Activated CD4-positive, alpha-beta T cell treated with anti-CD3 and anti-CD28 coated beads, Interleukin-2, amount 10 ng/mL, durations not matched to agents 7 days and 5 days (primary cell): Measurements from ENCODE around the gene COLEC12. TPM values are rescaled to one million over a fixed set of nuclear protein-coding genes. Genes with fewer than 3 reads are reported as not detected.

ENCODE experiments used
- CTCF ChIA-PET: fragments of 350-600 bp; sonication (Branson Sonifier 250); formaldehyde crosslinking; loops from one replicate; lab custom pipeline; 2021; ENCODE audit warnings: antibody characterized with exemption; lab: Charles Lee
- POLR2A ChIA-PET: fragments of 350-600 bp; sonication (Branson Sonifier 250); formaldehyde crosslinking; loops from one replicate; lab custom pipeline; 2021; ENCODE audit warnings: antibody characterized with exemption; lab: Charles Lee
- DNase-seq: peaks from one replicate; pipeline ENCODE4 v3.0.0-alpha.2; 2020
- H3K27ac Mint-ChIP-seq: one replicate; pipeline ENCODE4 v1.8.0; 2021; ENCODE audit warnings: mild to moderate bottlenecking, moderate library complexity, mixed read lengths
- H3K27me3 Mint-ChIP-seq: one replicate; pipeline ENCODE4 v1.8.0; 2021; ENCODE audit warnings: mixed read lengths
- H3K36me3 Mint-ChIP-seq: one replicate; pipeline ENCODE4 v1.8.0; 2021; ENCODE audit warnings: low read depth, mixed read lengths
- H3K4me1 Mint-ChIP-seq: one replicate; pipeline ENCODE4 v1.8.0; 2021; ENCODE audit warnings: mixed read lengths
- H3K4me3 Mint-ChIP-seq: one replicate; pipeline ENCODE4 v1.8.0; 2021; ENCODE audit warnings: mild to moderate bottlenecking, moderate library complexity, mixed read lengths
- H3K9me3 Mint-ChIP-seq: one replicate; pipeline ENCODE4 v1.8.0; 2021; ENCODE audit warnings: mixed read lengths
- total RNA-seq, 2 experiments: library from RNA; stranded (reverse); gene quantifications; one replicate each; pipeline ENCODE4 v1.2.3, GENCODE V29; 2021

COLEC12 gene
- total RNA-seq, 2 experiments from 2014 or later: not detected

GRCh38 chr18:460791-461190 is 39.7 kb downstream of the COLEC12 start:
- DNase-seq: no peak
- no peak overlapping the region for H3K4me3 Mint-ChIP-seq
- CTCF ChIA-PET: no interaction called here
- POLR2A ChIA-PET: no interaction called here
- no peaks in the 10 kb centered on the region for H3K36me3 Mint-ChIP-seq
- H3K9me3 Mint-ChIP-seq: no peaks in the 10 kb centered on the region
- peaks cover 14% of the 10 kb centered on the region for H3K27me3 Mint-ChIP-seq
- no peak overlapping the region for H3K27ac Mint-ChIP-seq
- no peaks in the 10 kb centered on the region for H3K4me1 Mint-ChIP-seq

GRCh38 chr18:459814-460593 is 40.5 kb downstream of the COLEC12 start:
- Mint-ChIP-seq H3K27ac (no peak overlapping the region), H3K36me3 (no peaks in the 10 kb centered on the region), H3K27me3 (peaks cover 14% of the 10 kb centered on the region), H3K9me3 (no peaks in the 10 kb centered on the region), H3K4me1 (no peaks in the 10 kb centered on the region), H3K4me3 (no peak overlapping the region)
- ChIA-PET POLR2A (no interaction called here), CTCF (no interaction called here)
- DNase-seq: no peak

GRCh38 chr18:457521-458412 is 42.7 kb downstream of the COLEC12 start:
- ChIA-PET POLR2A (no interaction called here), CTCF (no interaction called here)
- H3K9me3 Mint-ChIP-seq: no peaks in the 10 kb centered on the region
- no peak for DNase-seq
- H3K36me3 Mint-ChIP-seq: no peaks in the 10 kb centered on the region
- H3K27me3 Mint-ChIP-seq: peaks cover 2% of the 10 kb centered on the region
- H3K4me1 Mint-ChIP-seq: no peaks in the 10 kb centered on the region
- no peak overlapping the region for H3K4me3 Mint-ChIP-seq
- no peak overlapping the region for H3K27ac Mint-ChIP-seq

DNA sequence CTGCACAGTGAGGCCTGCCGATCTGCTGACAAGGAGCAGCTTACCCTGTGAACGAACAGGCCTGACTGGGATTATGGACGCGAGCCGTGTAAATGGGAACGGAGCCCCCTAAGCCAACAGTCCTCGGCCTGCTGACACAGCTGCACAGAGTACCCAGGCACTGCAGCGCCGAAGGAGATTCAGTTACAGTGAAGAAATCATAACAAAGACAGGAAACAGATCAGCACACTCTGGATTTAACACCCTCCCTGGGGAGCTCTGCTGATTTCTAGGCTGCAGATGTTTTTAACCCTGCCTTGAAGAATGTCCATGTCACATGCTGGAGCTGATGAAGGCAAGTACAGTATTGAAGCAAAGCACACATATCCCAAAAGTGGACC is 43.4 kb downstream of the COLEC12 start:
- Mint-ChIP-seq H3K36me3 (no peaks in the 10 kb centered on the region), H3K27ac (no peak overlapping the region), H3K4me1 (no peaks in the 10 kb centered on the region), H3K27me3 (no peaks in the 10 kb centered on the region), H3K4me3 (no peak overlapping the region), H3K9me3 (peaks cover 2% of the 10 kb centered on the region)
- ChIA-PET POLR2A (no interaction called here), CTCF (no interaction called here)
- DNase-seq: no peak

GRCh38 chr18:456361-457139 is 44.0 kb downstream of the COLEC12 start:
- CTCF ChIA-PET: no interaction called here

GRCh38 chr18:453400-453799 is 47.1 kb downstream of the COLEC12 start:
- H3K27me3 Mint-ChIP-seq: no peaks in the 10 kb centered on the region
- no peak for DNase-seq
- peaks cover 8% of the 10 kb centered on the region for H3K9me3 Mint-ChIP-seq
- no peaks in the 10 kb centered on the region for H3K36me3 Mint-ChIP-seq
- CTCF ChIA-PET: interaction anchor here (1.2 kb wide), 1 partner anchor 42 kb away, joined by 4 read pairs; no protein-coding TSS in a partner anchor
- no peak overlapping the region for H3K4me3 Mint-ChIP-seq
- no peaks in the 10 kb centered on the region for H3K4me1 Mint-ChIP-seq
- H3K27ac Mint-ChIP-seq: no peak overlapping the region
- POLR2A ChIA-PET: no interaction called here

More at GRCh38 chr18:456361-457139, 44.0 kb downstream of the COLEC12 start:
- POLR2A ChIA-PET: no interaction called here
- H3K9me3 Mint-ChIP-seq: peaks cover 4% of the 10 kb centered on the region
- DNase-seq: no peak
- H3K27ac Mint-ChIP-seq: no peak overlapping the region
- no peak overlapping the region for H3K4me3 Mint-ChIP-seq
- H3K27me3 Mint-ChIP-seq: no peaks in the 10 kb centered on the region
- H3K36me3 Mint-ChIP-seq: no peaks in the 10 kb centered on the region
- H3K4me1 Mint-ChIP-seq: no peaks in the 10 kb centered on the region

GRCh38 chr18:452816-453215 is 47.7 kb downstream of the COLEC12 start:
- peaks cover 8% of the 10 kb centered on the region for H3K9me3 Mint-ChIP-seq
- H3K27ac Mint-ChIP-seq: no peak overlapping the region
- no peaks in the 10 kb centered on the region for H3K4me1 Mint-ChIP-seq
- POLR2A ChIA-PET: no interaction called here
- CTCF ChIA-PET: interaction anchor here (0.6 kb wide), 1 partner anchor 14 kb away, joined by 4 read pairs; no protein-coding TSS in a partner anchor
- H3K36me3 Mint-ChIP-seq: no peaks in the 10 kb centered on the region
- DNase-seq: no peak
- no peaks in the 10 kb centered on the region for H3K27me3 Mint-ChIP-seq
- no peak overlapping the region for H3K4me3 Mint-ChIP-seq

- Mint-ChIP-seq H3K27me3 (peaks cover 6% of the 10 kb centered on the region), H3K9me3 (peaks cover 8% of the 10 kb centered on the region), H3K4me1 (no peaks in the 10 kb centered on the region), H3K4me3 (no peak overlapping the region), H3K36me3 (no peaks in the 10 kb centered on the region), H3K27ac (no peak overlapping the region)
- DNase-seq: no peak
- CTCF ChIA-PET: no interaction called here
- POLR2A ChIA-PET: no interaction called here
These were observed 51.1 kb downstream of the COLEC12 start for GRCh38 chr18:449374-449773.

DNA sequence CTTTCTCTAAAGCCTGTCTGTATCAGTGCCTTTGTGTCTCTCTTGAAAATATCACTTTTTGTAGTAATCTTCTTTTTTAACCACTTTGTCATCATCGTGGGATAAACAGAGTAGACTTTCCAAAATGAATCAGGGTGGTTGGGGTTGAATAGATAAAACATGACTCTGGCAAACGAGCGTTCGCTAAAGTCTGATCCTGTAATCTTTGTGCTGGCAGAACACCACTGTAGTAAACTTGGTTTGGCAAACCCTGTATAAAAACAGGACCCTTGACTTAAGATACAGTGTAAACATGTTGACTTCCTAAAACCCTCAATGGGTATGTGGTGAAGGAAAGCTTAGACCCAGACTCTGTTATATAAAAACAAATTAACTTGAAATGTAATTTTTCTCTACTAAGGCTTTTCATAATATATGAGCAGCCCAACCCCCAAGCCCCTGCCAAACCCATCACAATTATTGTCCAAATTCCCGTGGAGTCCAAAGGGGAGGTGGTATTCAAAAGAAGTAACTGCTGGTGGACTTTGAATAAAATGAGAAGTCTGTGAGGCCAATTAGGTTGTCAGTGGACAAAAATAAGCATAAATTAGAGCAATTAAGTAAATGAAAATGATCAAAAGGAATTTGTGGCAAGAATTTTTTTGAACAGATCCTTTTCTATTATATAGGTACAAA is 52.2 kb downstream of the COLEC12 start:
- no peak for DNase-seq
- peaks cover 6% of the 10 kb centered on the region for H3K27me3 Mint-ChIP-seq
- no peak overlapping the region for H3K27ac Mint-ChIP-seq
- H3K9me3 Mint-ChIP-seq: peaks cover 8% of the 10 kb centered on the region
- no peak overlapping the region for H3K4me3 Mint-ChIP-seq
- ChIA-PET CTCF (no interaction called here), POLR2A (no interaction called here)
- H3K36me3 Mint-ChIP-seq: no peaks in the 10 kb centered on the region
- H3K4me1 Mint-ChIP-seq: no peaks in the 10 kb centered on the region

- no peaks in the 10 kb centered on the region for H3K4me1 Mint-ChIP-seq
- no peaks in the 10 kb centered on the region for H3K36me3 Mint-ChIP-seq
- peaks cover 5% of the 10 kb centered on the region for H3K9me3 Mint-ChIP-seq
- no peak overlapping the region for H3K27ac Mint-ChIP-seq
- no peak for DNase-seq
- POLR2A ChIA-PET: no interaction called here
- H3K27me3 Mint-ChIP-seq: peaks cover 6% of the 10 kb centered on the region
- H3K4me3 Mint-ChIP-seq: no peak overlapping the region
- CTCF ChIA-PET: no interaction called here
These were observed 53.5 kb downstream of the COLEC12 start for GRCh38 chr18:446941-447560.

DNA sequence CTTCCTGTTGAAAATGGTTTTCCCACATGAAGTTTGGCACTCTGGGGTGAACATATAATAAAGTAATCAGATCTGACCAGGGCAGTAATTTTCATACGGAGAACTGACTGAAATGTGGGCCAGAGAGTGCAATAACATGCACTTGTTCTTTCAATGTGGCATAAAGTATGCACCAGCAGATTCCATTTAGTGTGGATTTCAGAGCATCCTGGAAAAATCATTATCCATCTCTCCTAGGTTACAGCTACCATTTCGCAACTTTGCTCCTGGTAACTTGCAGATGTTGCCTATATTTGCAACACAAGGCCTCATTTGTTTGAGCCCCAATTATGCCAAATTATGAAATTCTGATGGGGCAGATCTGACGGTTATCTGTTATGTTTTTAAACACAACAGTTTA is 55.4 kb downstream of the COLEC12 start:
- POLR2A ChIA-PET: no interaction called here
- DNase-seq: no peak
- Mint-ChIP-seq H3K27me3 (peaks cover 6% of the 10 kb centered on the region), H3K4me3 (no peak overlapping the region), H3K27ac (no peak overlapping the region), H3K9me3 (no peaks in the 10 kb centered on the region), H3K4me1 (no peaks in the 10 kb centered on the region), H3K36me3 (no peaks in the 10 kb centered on the region)
- CTCF ChIA-PET: no interaction called here

GRCh38 chr18:438571-438970 is 61.9 kb downstream of the COLEC12 start:
- no peaks in the 10 kb centered on the region for H3K36me3 Mint-ChIP-seq
- no peaks in the 10 kb centered on the region for H3K4me1 Mint-ChIP-seq
- ChIA-PET CTCF (interaction anchor here (0.7 kb wide), 1 partner anchor 14 kb away, joined by 4 read pairs; no protein-coding TSS in a partner anchor), POLR2A (no interaction called here)
- H3K4me3 Mint-ChIP-seq: no peak overlapping the region
- no peaks in the 10 kb centered on the region for H3K9me3 Mint-ChIP-seq
- peaks cover 6% of the 10 kb centered on the region for H3K27me3 Mint-ChIP-seq
- no peak overlapping the region for H3K27ac Mint-ChIP-seq
- DNase-seq: no peak
